ENCODE measurements around the gene KAZALD1.
A peak's percentile ranks its signal among the peaks of the same experiment; 100 is the strongest.

Gene KAZALD1

DNA sequence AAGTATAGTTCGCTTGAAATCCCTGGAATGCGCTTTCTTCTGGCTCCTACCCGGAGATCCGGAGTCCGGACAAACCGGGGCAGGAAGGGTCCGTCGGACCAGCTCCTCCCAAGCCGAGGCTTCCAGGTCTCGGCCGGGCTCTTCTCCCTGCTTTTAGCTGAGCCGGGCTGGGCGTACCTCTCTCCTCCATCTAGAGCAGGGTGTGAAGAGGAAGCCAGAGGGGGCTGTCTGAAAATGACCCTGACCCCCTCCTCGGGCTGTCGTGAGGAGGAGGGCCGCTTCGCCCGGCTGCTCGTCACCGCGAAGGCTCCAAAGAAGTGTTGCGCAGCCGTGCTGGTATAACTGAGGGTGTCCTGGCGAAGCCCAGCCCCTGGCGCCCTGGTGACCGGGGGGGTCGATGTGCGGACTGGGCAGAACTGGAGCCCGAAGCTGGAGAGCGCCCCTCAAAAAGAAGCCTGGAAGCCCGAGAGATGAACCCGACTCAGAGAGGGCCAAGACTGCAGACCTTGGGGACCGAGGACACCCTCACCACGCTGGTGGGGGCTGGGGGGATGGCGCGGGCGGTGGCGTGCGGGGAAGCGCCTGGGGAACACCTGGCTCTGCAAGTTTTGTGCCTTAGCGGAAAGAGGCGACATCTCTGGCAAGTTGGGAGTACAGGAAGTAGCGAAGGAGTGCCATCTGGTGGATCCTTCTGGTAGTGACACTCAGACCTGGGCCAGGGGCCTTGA is 5.7 kb downstream of the KAZALD1 start:
- DNase-seq, result peak; percentile 65

DNA sequence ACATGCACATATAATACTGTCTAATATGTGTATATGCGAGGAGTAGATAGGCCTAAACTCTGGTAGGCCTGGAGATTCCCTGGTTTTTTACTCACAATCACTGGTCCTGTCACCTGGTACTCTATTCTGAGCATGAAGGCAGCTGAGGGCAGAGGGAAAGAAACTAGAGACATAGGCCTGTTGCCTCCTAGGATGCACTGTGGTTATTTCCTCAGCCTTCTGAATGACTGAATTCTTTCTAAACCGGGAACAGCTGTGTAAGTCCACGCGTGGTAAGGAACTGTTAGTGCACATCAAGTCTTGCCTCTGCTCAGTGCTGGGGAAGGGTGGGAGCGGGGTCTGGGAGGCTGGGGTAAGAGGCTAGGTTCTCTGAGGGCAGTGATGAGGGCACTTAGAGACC is 7.7 kb downstream of the KAZALD1 start:
- DNase-seq, result no peak

DNA sequence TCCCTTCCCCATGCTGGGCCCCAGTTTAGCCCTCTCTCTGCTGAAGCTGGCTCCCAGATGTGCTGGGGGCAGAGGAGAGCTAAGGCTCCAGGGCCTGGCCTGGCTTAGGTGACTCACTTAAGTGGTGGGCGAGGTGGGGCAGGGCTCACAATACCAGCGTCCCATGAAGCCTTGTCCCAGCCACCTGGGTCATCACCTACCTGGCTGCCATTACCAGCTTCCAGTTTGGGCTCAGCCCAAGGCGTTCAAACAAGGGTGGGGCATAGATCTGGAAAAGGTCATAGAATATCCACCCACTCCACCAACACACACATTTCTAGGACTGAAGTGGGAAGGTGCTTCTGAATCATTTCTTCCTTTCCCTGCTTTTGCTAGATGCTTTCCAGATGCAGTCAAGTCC is 8.3 kb downstream of the KAZALD1 start:
- DNase-seq, result no peak

DNA sequence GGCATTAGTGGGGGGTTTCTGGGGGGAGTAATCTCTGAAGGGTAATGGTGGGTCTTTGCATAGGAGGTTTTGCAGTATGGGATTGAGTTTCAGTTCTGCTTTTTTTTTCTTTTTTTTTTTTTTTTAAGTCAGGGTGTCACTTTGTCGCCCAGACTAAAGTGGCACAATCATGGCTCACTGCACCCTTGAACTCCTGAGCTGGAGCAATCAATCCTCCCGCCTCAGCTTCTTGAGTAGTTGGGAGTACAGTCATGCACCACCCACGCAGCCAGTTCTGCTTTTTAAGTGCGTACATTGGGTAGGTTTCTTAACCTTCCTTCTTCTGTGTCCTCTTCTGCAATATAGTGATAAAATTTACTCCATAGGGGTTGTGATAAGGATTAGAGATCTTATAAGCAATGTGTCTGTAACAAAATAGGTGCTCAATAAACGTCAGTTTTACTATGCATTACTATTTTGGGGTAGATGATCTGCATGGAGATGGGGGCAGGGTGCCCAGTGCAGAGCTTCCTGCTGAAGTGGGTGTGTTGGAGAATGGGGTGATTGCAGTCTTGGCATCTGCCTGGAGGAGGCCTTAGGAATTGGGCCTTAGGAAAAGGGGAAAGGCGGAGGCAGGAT is 9.6 kb downstream of the KAZALD1 start:
- DNase-seq, result no peak

DNA sequence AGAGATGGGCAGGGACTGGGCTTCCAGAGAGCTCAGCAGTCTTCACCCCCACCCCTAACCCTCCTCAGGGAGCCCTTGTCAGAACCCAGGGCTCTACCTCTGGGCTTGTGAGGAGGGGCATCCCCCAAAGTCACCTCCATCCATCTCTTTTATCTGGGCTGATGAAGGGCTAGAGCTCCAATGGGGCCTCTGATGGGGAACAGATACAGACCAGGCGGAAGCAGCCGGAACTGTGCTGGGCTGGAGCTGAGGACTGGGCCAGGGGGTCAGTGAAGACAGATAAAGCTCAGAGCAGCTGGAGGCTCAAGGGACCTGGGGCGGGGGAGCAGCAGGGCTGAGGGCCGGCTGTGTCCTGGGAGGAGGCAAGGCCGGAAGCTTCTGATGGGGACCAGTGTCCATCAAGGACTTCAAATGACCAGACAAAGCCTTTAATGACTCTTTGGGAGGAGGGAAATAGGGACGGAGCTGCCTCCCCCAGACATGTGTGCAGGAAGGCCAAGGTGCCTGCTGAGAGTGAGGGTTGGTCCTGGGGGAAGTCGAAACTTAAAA is 10.2 kb downstream of the KAZALD1 start:
- DNase-seq, result no peak

DNA sequence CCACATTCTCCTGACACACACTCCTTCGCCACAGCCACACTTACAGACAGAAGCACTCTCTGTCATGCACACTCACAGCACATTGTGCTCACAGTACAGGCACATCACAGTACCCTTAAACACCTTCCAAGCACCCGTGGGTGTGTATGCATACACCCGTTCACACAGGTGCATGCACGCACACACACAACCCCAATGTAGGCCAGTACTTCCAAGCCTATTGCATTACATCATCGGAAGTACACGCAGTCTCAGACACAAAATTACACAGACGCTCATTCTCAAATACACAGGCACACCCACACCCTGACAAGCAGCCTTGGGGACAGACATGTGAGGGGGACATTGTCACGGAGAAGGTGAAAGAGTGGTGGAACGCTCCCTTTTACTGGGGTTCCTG is 11.1 kb downstream of the KAZALD1 start:
- no peak for DNase-seq

DNA sequence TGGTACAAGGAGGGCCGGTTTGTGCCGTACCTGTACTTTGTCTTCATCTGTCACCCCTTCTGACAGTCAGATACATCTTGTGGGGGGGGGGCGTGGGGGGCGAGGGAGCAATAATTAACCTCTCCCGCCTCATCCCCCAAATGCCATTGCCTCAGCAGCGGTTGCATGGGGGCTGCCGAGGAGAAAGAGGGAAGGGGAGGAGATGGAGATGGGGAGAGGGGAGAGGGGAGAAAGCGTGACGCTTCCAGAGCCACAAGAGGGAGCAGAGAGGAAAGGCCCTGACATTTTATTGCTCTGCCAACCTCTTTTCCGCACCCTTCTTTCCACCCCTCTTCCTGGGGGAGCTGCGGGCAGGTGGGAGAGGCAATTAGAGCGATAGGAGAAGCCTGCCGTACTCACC is 11.8 kb downstream of the KAZALD1 start:
- no peak for DNase-seq

DNA sequence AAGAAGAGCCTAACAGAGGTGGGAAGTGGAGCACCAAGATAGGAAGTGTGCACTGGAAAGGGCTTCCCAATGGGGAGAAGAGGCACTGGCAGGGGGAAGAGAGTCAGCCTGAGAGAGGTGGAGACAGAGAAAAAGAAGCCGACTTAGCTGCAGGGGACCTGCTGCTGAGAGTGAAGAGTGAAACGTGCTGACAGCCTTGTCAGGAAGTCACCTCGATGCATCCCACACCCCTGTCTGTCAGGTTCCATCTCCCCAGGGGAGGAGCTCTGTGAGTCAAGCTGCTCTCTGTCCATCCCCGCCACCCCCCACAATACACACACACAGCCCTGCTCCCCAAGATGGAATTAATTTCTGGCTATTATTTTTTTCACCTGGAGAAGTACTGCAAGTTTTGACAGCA is 14.0 kb downstream of the KAZALD1 start:
- DNase-seq, result no peak

DNA sequence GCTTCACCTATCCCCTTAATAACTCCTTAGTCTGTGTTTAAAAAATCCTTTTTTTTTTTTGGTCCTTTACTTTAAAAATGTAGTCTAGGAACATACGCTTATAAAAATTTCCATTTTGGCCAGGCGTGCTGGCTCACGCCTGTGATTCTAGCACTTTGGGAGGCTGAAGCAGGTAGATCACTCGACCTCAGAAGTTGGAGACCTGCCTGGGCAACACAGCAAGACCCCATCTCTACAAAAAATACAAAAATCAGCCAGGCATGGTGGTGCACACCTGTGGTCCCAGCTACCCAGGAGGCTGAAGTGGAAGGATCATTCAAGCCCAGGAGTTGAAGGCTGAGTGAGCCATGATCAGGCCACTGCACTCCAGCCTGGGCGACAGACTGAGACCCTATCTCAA is 14.8 kb downstream of the KAZALD1 start:
- no peak for DNase-seq

DNA sequence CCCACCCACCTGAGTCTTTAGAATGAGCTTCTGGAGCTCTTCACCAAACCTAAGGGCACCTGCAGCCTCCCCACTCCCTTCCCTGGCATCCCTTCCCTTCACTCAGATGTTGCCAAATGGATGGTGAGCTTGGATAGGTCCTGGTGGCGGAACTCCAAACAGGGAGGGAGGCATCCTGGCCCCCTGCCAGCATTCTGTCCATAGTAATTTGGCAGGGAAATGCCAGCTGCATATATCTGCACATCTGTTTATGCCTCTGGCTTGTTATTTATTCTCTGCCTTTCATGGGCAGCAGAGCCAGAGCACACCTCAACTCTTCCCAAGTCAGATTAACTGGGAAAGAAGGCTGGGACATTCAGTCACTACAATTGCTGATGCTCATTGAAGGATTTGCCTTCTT is 18.1 kb downstream of the KAZALD1 start:
- DNase-seq, result no peak

DNA sequence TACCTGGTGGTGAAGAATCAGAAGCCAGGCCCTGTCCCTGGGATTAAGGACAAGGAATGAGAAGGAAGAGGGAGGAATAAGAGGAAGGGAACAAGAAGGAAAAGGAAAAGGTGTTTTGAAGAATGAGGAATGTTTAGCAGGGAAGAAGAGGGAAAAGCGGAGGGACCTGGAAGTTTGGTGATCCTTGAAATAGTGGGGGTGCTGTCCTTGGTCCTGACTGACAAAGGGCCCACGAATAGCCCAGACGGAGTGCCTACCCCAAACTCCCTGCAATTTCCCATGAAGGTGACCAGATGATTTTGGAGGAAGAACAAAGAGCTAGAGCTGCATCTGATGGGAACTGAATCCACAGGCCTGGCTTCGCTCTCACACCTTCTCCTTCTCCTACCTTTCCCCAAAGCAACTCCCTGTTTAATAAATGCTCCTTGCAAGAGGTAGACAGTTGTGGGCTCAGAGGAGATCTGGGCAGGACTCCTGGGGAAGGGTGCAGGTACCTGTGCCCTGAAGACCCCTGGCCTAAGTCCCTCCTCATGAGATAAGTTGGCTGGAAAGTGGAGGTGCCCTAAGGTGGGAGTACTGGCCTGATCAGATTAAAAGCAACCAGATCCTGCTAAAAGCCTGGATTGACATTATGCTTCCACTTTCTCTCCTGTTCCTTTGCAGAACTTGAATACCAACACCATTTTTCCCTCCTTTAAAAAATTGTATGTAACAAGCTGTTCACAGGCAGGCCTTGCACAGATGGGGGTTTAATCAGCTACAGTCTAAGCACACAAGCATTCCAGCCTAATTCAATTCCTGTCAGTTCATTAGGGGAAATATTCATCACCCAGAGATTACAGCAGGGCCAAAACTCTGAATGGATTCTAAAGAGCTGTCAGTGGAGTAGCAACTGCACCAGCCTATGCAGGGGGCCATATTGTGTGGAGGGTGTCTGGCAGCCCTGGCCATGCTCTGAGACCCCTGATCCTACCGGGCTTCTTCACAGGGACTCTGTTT is 19.4 kb downstream of the KAZALD1 start:
- no peak for DNase-seq

DNA sequence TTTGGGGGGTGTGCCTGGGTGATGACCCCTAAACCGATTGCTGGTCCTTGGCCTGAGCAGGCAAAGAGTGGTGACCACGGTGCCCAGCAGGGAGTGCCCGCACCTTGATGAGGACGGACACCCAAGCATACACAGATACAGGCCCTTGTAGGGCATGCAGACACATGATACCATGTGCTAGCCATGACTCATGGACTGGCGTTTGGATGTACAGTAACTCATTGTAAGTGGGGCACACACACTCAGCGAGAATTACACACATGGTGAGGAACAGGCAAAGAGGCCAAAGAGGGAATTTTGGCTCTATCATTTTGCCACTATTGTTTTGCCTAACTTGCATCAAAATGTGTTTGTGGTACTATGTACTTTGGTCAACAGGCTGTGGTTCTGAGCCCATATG is 24.1 kb downstream of the KAZALD1 start:
- no peak for DNase-seq

DNA sequence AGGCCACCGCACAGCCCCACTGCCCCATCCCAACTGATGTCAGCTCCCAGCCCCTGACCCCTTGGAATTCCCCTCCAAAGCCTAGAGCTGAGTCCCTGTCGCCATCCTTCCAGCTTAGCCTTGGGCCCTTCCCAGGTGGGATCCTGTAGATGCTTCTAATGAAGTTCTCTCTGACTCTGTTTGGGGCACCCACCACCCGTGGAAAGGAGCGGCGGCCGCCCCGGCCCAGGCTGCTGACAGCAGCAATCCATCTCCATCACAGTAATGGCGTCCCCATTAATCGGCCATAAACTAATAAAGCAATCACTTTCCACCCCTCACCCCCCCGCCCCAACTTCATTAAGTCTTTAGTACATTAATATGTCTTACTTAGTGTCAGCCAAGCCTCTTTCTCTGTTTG is 25.6 kb downstream of the KAZALD1 start:
- DNase-seq, result no peak

DNA sequence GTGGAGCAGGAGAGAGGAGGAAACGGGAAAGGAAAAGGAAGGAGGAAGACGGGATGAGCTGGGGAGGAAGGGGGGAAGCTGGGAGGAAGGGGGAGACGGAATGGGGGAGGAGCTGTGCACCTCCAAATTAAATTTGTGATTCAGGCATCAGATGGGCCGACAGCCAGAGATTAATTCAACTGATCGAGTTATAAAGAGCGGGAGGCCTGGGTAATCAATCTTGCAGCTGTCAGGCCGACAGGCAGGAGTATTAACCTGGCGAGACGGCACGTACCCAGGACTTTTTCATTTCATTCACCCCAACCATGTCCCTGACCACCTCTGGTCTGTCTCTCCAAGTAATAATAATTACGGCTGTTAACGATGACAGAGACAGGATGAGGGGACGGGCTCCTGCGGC is 26.2 kb downstream of the KAZALD1 start:
- DNase-seq, result no peak

DNA sequence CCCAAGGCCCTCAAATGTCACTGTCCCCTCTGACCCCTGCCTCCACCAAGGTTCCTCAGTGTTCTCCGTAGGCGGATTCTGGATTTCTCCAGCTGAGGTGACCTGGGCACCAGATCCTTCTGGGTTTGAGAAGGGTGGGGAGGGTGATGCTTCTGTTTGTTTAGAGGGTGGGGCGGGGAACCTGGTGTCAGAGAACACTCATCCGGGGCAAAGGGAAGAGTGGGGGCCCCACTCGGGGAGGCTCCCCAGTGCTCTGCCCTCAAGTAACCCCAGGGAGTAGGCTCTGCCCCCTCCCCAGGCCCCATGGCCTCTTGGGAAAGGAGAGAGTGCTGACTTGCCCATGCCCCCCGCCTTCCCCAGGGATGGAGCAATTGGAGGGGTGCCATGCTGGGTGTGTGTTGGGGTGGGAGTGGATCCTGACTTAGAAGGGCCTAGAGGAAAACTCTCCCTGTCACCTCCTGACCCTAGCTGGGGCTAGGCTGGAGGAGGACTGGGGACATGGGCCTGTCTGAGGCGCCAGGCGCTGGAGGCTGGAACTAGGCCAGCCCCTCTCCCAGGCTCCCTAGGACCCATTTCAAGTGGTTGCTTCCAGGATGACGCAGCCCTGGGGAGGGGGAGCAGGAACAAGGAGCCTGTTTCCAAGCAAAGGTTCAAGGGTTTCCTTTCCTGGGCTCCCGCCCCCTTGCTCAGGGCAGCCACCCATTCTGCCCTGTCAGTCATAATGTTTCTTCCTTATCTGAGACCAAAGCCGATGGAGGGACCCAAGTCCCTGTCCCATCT is 27.9 kb downstream of the KAZALD1 start:
- no peak for DNase-seq

DNA sequence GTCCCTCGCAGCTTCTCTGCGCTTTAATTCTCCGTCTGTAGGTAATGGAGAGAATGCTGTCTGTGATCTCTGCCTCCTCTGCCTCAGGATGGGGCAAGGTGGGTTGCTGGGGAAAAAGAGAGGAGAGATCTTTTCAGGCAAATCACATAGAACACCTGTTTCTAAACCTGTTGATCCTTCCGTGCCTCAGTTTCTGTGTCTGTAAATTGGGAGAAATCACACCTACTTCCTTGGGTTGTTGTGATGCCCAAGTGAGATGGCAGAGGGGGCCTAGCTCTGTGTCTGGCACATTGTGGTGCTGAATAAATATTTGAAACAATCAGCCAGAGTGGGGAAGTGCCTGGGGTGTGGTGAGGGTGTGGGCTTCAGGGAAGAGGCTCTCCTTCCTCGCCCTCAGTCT is 28.8 kb downstream of the KAZALD1 start:
- DNase-seq, result no peak

DNA sequence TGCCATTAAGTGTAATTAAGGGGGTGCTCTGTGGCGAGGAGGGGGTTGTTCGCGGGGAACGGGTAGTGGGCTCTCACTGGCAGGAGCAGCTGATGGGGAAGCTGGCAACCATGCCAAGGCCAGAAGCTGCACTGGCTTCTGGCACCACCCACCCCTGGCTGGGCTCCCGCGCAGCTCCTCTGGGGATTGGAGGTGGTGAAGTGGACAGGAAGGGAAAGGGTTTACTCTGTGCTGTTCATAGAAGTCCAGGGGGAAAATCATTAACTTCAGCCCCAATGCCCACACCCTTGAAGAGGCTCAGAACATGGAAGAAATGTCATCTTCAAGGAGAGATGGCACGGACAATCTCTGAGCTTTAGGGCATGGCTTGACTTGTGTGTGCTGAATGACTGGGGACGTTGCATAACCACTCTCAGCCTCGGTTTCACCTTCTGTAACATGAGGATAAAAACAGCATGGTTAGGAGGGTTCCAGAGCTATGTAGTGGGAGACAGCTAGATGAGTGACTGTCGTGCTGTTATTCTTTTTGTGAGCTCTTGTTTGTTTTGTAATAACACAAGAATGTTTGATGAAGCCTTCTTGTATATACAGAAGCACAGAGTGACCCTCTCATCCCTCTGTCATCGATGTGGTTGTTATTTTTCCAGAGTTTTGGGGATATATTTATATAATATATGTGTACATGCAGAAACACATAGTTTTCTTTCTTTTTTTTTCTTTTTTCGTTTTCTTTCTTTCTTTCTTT is 29.9 kb downstream of the KAZALD1 start:
- DNase-seq, result no peak

DNA sequence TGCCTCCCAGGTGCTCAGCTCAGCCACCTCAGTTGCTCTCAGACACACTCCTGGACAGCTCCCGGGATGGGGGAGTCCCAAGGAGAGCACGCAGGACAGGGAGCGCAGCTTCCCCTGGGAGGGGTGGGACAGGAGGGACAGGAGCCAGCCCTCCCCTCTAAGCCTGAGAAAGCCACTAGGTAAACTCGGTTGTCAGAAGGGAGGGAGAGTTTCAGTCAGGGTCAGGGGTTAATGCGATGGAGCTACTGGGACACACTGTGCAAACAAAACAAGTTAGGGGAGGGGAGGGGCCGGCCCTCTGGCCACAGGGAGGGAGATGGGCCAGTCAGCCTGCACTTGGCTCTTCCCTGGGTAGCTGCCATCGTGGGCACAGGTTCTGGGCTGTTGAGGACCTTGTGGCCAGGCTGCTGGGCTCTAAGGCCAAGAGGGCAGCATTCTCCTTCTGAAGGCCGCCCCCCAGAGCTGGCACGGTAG is 31.1 kb downstream of the KAZALD1 start:
- no peak for DNase-seq

DNA sequence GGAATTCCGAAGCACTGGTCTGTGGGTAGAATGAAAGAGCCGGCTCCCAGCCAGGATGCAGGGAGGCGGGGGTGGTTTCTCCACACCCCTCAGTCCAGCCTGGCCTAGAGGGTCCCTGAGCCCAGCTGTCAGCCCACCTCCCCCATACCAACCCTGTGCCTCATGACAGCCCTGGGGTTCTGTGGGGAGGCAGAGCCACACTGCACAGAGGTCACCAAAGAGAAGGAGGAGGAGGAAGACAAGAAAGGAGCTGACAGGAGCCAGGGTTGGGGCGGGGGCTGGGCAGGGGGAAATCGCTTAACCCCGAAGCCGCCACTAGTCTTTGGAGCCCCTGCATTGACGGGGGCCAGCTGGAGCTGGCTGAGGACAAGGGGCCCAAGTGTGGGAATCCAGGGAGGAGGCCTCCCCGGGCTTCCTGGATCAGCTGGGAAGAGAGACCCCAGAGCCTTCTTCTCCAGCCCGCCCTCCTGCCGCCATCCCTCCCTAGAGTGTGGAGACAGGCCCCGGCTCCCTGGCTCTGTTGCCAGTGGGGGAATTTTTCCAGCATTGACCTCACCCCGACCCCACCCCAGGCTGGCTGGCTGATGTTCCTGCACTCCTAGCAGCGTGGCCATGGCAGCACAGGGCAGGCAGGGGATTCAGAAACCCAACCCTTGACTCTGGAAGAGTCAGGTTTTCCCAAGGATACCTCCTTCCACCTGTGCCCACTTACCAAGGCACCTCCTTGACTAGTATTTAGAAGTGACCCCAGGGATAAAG is 32.5 kb downstream of the KAZALD1 start:
- no peak for DNase-seq

DNA sequence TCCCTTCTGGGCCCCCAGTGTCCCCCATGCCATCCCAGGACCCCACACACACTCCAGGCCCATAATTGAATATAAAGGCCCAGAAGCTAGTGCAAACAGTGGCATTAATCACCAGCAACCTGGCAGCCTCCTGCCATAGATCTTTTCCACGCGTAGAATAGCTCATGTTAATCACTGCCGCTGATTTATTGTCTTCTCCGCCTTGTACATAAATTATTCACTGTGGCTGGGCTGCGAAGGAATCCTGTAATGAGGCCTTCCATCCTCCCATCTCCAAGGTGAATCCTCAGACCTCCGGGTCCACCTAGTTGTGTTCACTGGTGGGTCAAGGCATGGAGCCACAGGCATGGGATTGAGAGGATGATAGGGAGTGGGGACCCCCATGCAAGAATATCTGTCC is 33.2 kb downstream of the KAZALD1 start:
- no peak for DNase-seq
